Transverse colon (tissue), 4 donors: Measurements from ENCODE around the gene PTGES2. TPM values are rescaled to one million over a fixed set of nuclear protein-coding genes. Genes with fewer than 3 reads are reported as not detected.

Experiments used
- DNase-seq: peaks from one replicate; pipeline ENCODE4 v3.0.0-alpha.2; 2019
- H3K27ac ChIP-seq, 4 donors: fragments of 200-600 bp; sonication (generic); 2 replicates each; pipeline ENCODE4 v1.5.1; 2016 to 2018; ENCODE audit warnings: inconsistent platforms in 4 of 4
- H3K27me3 ChIP-seq: fragments of 200-600 bp; sonication (generic); 2 replicates; pipeline ENCODE4 v1.5.1; 2017; ENCODE audit warnings: inconsistent platforms
- H3K36me3 ChIP-seq, 4 donors: fragments of 200-600 bp; sonication (generic); 2 replicates each; pipeline ENCODE4 v1.5.1; 2017 to 2019; ENCODE audit warnings: inconsistent platforms in 4 of 4
- H3K4me1 ChIP-seq, 4 donors: fragments of 200-600 bp; sonication (generic); 2 replicates each; pipeline ENCODE4 v1.5.1; 2017 to 2020; ENCODE audit warnings: inconsistent platforms in 4 of 4
- H3K4me3 ChIP-seq, 4 donors: fragments of 200-600 bp; sonication (generic); 1 replicate in 1 of 4; 2 replicates in 3 of 4; pipeline versions ENCODE4 v1.5.1 to v1.6.1; 2017 to 2019; ENCODE audit warnings: inconsistent platforms in 4 of 4
- H3K9me3 ChIP-seq, 2 donors: fragments of 200-600 bp; sonication (generic); 2 replicates each; pipeline ENCODE4 v1.5.1; 2017 to 2019; ENCODE audit warnings: inconsistent platforms in 2 of 2
- CTCF ChIP-seq, 5 experiments: fragments of 200-600 bp in 3 of 5; fragments of 450-650 bp in 2 of 5; sonication (generic) in 3 of 5; IDR thresholded peaks; 1 replicate in 2 of 5; 2 replicates in 3 of 5; pipeline ENCODE4 v1.5.1; 2016 to 2017; ENCODE audit warnings: antibody characterized with exemption in 5 of 5, inconsistent platforms in 3 of 5, mild to moderate bottlenecking in 2 of 5, moderate library complexity in 1 of 5
- EP300 ChIP-seq: sonication (generic); formaldehyde crosslinking; IDR thresholded peaks from one replicate; pipeline ENCODE4 v1.6.1; 2017; ENCODE audit warnings: antibody characterized with exemption, low read depth
- POLR2A ChIP-seq: fragments of 450-650 bp; IDR thresholded peaks from one replicate; pipeline ENCODE4 v1.6.1; 2016; ENCODE audit warnings: antibody characterized with exemption, mild to moderate bottlenecking, moderate library complexity
- POLR2AphosphoS5 ChIP-seq, 3 donors: sonication (generic); formaldehyde crosslinking; IDR thresholded peaks; one replicate each; pipeline ENCODE4 v1.6.1; 2016; ENCODE audit warnings: antibody characterized with exemption in 3 of 3
- WGBS, 2 donors: methylation state at CpG; one replicate each; pipeline ENCODE4 v1.1.5; 2018; ENCODE audit warnings: low coverage in 1 of 2; 5-methylcytosine and 5-hydroxymethylcytosine counted together
- in situ Hi-C, 4 donors: fragments of 200-750 bp; cut with MboI; loops; one replicate each; pipeline versions ENCODE4 v1.15.0 to v1.15.1; 2017; ENCODE audit warnings: low sequenced_read_pairs in 3 of 4, low pct_ligation_motif_present in 1 of 4, low pct_unique_long_range_greater_than_20kb in 1 of 4
- intact Hi-C: fragments of 100-400 bp; cut with DNase I; formaldehyde crosslinking; loops from one replicate; pipeline ENCODE4 v1.15.1; 2023; ENCODE audit warnings: low total_unique reads
- total RNA-seq, 4 donors: library from RNA; depleted of rRNA; stranded (reverse); fragments of >200 nt; gene quantifications; one replicate each; pipeline ENCODE4 v1.1.0, GENCODE V29; 2016

PTGES2 gene
- total RNA-seq, 4 donors from 2014 or later: 109 to 434 (median 164) TPM

DNA sequence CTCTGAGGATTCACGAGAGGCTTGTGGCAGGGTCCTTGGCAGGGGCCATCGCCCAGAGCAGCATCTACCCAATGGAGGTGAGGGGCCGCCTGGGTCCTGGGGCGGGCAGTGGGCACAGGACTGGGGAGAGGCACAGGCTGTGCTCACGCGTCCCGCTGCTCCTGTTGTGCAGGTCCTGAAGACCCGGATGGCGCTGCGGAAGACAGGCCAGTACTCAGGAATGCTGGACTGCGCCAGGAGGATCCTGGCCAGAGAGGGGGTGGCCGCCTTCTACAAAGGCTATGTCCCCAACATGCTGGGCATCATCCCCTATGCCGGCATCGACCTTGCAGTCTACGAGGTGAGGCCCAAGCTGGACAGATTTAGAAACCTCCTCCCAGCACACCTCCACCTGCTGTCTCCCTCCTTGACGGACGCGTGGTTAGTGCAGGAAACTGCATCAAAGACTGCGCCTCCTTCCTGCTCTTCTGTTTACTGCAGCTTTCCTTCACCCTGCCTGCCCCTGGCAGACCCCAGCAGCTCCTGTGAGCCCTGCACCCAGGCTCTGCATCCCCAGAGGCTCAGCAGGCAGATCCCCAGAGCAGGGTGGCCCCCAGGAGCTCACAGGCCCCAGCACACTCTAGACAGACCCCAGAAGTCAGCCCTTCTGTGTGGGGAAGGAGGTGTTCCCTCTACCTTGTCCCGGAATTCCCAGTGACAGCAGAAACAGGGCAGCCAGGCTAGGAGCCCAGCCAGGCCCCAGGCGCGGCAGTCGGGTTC is 21.2 kb downstream of the PTGES2 start:
- 60 to 86% methylated on average over 1 to 23 of the region's 23 CpGs for WGBS, 2 donors
- H3K27me3 ChIP-seq: no peaks in the 10 kb centered on the region
- H3K27ac ChIP-seq: peak overlapping the region in 3 of 4 donors; percentile 13 to 76 (median 70)
- in situ Hi-C loops: loop anchor here in 1 of 4 donors (25.0 kb wide), 1 partner anchor 144 kb away; no protein-coding TSS in a partner anchor
- DNase-seq: no peak
- no peaks in the 10 kb centered on the region for H3K9me3 ChIP-seq
- no peak overlapping the region for H3K4me3 ChIP-seq
- H3K36me3 ChIP-seq: peaks cover 0 to 43% (median 22%) of the 10 kb centered on the region in 4 donors
- intact Hi-C loops: no loop called here
- peaks cover 14 to 38% (median 30%) of the 10 kb centered on the region in 4 donors for H3K4me1 ChIP-seq
- TF ChIP-seq POLR2AphosphoS5 (IDR thresholded peaks at IDR 0.05): no peak
- no peak for TF ChIP-seq CTCF (IDR thresholded peaks at IDR 0.05)
- no peak for TF ChIP-seq EP300
- no peak for TF ChIP-seq POLR2A

GRCh38 chr9:128105538-128106175 is 21.9 kb downstream of the PTGES2 start:
- intact Hi-C loops: no loop called here
- 84% methylated on average over 15 of the region's 21 CpGs; no CpG with 5 or more reads in 1 of the 2 donors for WGBS, 2 donors
- Histone ChIP-seq H3K9me3 (no peaks in the 10 kb centered on the region), H3K27me3 (no peaks in the 10 kb centered on the region), H3K36me3 (peaks cover 0 to 43% (median 24%) of the 10 kb centered on the region in 4 donors), H3K4me1 (peaks cover 14 to 36% (median 31%) of the 10 kb centered on the region in 4 donors), H3K4me3 (no peak overlapping the region), H3K27ac (peak overlapping the region in 3 of 4 donors; percentile 13 to 76 (median 70))
- DNase-seq: no peak
- in situ Hi-C loops: loop anchor here in 1 of 4 donors (25.0 kb wide), 1 partner anchor 143 kb away; no protein-coding TSS in a partner anchor
- TF ChIP-seq POLR2AphosphoS5 (IDR thresholded peaks at IDR 0.05) (no peak), POLR2A (no peak), EP300 (no peak), CTCF (IDR thresholded peaks at IDR 0.05) (no peak)

- Histone ChIP-seq H3K27ac (peak overlapping the region; percentile 61 to 76 (median 72)), H3K4me3 (no peak overlapping the region), H3K27me3 (no peaks in the 10 kb centered on the region), H3K9me3 (no peaks in the 10 kb centered on the region), H3K4me1 (peaks cover 24 to 47% (median 41%) of the 10 kb centered on the region in 4 donors), H3K36me3 (peaks cover 0 to 43% (median 24%) of the 10 kb centered on the region in 4 donors)
- in situ Hi-C loops: loop anchor here in 1 of 4 donors (25.0 kb wide), 1 partner anchor 142 kb away; no protein-coding TSS in a partner anchor
- 46% methylated on average over 6 of the region's 6 CpGs; no CpG with 5 or more reads in 1 of the 2 donors for WGBS, 2 donors
- TF ChIP-seq EP300 (no peak), CTCF (IDR thresholded peaks at IDR 0.05) (peak in 1 of 5 experiments; percentile 33), POLR2AphosphoS5 (IDR thresholded peaks at IDR 0.05) (peak in 2 of 3 donors; percentile 29 to 56), POLR2A (peak; percentile 24)
- intact Hi-C loops: no loop called here
- DNase-seq: peak; percentile 73
Observed at GRCh38 chr9:128104171-128104618, 23.3 kb downstream of the PTGES2 start.

DNA sequence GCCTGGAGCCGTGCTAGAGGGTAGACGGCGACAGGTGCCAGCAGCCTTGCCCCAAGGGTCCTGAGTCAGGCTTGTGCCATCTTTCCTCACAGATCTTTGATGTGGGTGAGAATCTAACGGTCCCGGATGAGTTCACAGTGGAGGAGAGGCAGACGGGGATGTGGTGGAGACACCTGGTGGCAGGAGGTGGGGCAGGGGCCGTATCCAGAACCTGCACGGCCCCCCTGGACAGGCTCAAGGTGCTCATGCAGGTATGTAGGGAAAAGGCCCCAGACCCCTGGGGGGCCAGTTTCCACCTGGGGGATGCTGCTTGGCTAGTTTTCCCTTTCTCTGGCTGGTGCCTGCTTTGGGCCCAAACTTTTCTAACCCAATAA is 24.0 kb downstream of the PTGES2 start:
- no peak for DNase-seq
- intact Hi-C loops: no loop called here
- TF ChIP-seq EP300 (no peak), CTCF (IDR thresholded peaks at IDR 0.05) (peak in 3 of 5 experiments; percentile 21 to 36 (median 24)), POLR2AphosphoS5 (IDR thresholded peaks at IDR 0.05) (no peak), POLR2A (no peak)
- Histone ChIP-seq H3K36me3 (peaks cover 0 to 43% (median 24%) of the 10 kb centered on the region in 4 donors), H3K9me3 (no peaks in the 10 kb centered on the region), H3K27ac (peak overlapping the region; percentile 61 to 76 (median 72)), H3K4me3 (no peak overlapping the region), H3K27me3 (no peaks in the 10 kb centered on the region), H3K4me1 (peaks cover 23 to 47% (median 41%) of the 10 kb centered on the region in 4 donors)
- in situ Hi-C loops: loop anchor here in 1 of 4 donors (25.0 kb wide), 1 partner anchor 141 kb away; no protein-coding TSS in a partner anchor
- 56% methylated on average over 8 of the region's 8 CpGs; no CpG with 5 or more reads in 1 of the 2 donors for WGBS, 2 donors
